Keratinocyte (primary cell): ENCODE results near the gene POU3F2. TPM values are rescaled to one million over a fixed set of nuclear protein-coding genes. Genes with fewer than 3 reads are reported as not detected.

ENCODE experiments used
- DNase-seq: peaks from one replicate; pipeline ENCODE4 v3.0.0-alpha.2; 2011; ENCODE audit warnings: low read depth, missing footprints, low spot score
- FAIRE-seq: peaks from 2 replicates; lab custom pipeline; 2011; peaks lifted over from hg19 to GRCh38; lab: Jason Lieb, UNC
- H2AFZ ChIP-seq: 2 replicates; pipeline ENCODE4 v1.6.0; 2012; ENCODE audit warnings: low read length, control low read depth, inconsistent platforms; ENCODE audit not compliant: control insufficient read depth
- H3K27ac ChIP-seq: 2 replicates; pipeline ENCODE4 v1.5.1; 2011; ENCODE audit warnings: low read length; ENCODE audit not compliant: control insufficient read depth, insufficient read depth
- H3K27me3 ChIP-seq: 3 replicates; pipeline ENCODE4 v1.6.0; 2011; ENCODE audit warnings: low read length; ENCODE audit not compliant: control insufficient read depth, insufficient read depth; ENCODE audit errors: extremely low read depth
- H3K36me3 ChIP-seq, 2 experiments: 2 replicates in 1 of 2; 3 replicates in 1 of 2; pipeline ENCODE4 v1.5.1; 2011; ENCODE audit warnings: low read length in 2 of 2, mild to moderate bottlenecking in 1 of 2; ENCODE audit not compliant: control insufficient read depth in 2 of 2, insufficient read depth in 2 of 2; ENCODE audit errors: extremely low read depth in 1 of 2
- H3K4me1 ChIP-seq: 3 replicates; pipeline ENCODE4 v1.5.1; 2011; ENCODE audit warnings: low read length; ENCODE audit not compliant: control insufficient read depth, insufficient read depth; ENCODE audit errors: extremely low read depth
- H3K4me2 ChIP-seq: 3 replicates; pipeline ENCODE4 v1.6.0; 2011; ENCODE audit warnings: low read depth, low read length; ENCODE audit not compliant: control insufficient read depth, insufficient read depth; ENCODE audit errors: extremely low read depth
- H3K4me3 ChIP-seq, 3 experiments: fragments of 200-600 bp in 1 of 3; sonication (generic) in 1 of 3; 2 replicates in 2 of 3; 3 replicates in 1 of 3; pipeline ENCODE4 v1.5.1; 2011 to 2016; ENCODE audit warnings: low read length in 3 of 3, mild to moderate bottlenecking in 3 of 3, control low read depth in 2 of 3, inconsistent platforms in 1 of 3, low read depth in 1 of 3, mixed read lengths in 1 of 3, mixed run types in 1 of 3, moderate library complexity in 1 of 3; ENCODE audit not compliant: control insufficient read depth in 2 of 3, insufficient read depth in 2 of 3; ENCODE audit errors: extremely low read depth in 1 of 3
- H3K79me2 ChIP-seq: 2 replicates; pipeline ENCODE4 v1.6.0; 2012; ENCODE audit warnings: low read length; ENCODE audit not compliant: control insufficient read depth, insufficient read depth
- H3K9ac ChIP-seq: 3 replicates; pipeline ENCODE4 v1.6.0; 2011; ENCODE audit warnings: low read length; ENCODE audit not compliant: control insufficient read depth, insufficient read depth; ENCODE audit errors: extremely low read depth
- H3K9me1 ChIP-seq: 3 replicates; pipeline ENCODE4 v1.6.0; 2011; ENCODE audit warnings: low read length; ENCODE audit not compliant: control insufficient read depth, insufficient read depth; ENCODE audit errors: extremely low read depth
- H3K9me3 ChIP-seq: 2 replicates; pipeline ENCODE4 v1.5.1; 2012; ENCODE audit warnings: low read depth, low read length; ENCODE audit not compliant: control insufficient read depth
- H4K20me1 ChIP-seq: 3 replicates; pipeline ENCODE4 v1.6.0; 2011; ENCODE audit warnings: low read length; ENCODE audit not compliant: control insufficient read depth, insufficient read depth; ENCODE audit errors: extremely low read depth
- CTCF ChIP-seq, 3 experiments: IDR thresholded peaks in 1 of 3; conservative IDR thresholded peaks in 1 of 3; optimal IDR thresholded peaks in 1 of 3; 2 replicates in 2 of 3; 3 replicates in 1 of 3; pipeline versions ENCODE3 to v1.5.1; 2011; ENCODE audit warnings: low read length in 3 of 3, mild to moderate bottlenecking in 3 of 3, moderate library complexity in 2 of 3, control low read depth in 1 of 3, inconsistent platforms in 1 of 3; ENCODE audit not compliant: insufficient read depth in 2 of 3; ENCODE audit errors: extremely low read depth in 1 of 3
- EZH2 ChIP-seq: IDR thresholded peaks from one replicate; pipeline ENCODE4 v1.6.1; 2012; ENCODE audit warnings: inconsistent platforms, mild to moderate bottlenecking, low read length, moderate library complexity
- dilution Hi-C: fragments of 300-500 bp; cut with MboI; formaldehyde crosslinking; loops from one replicate; pipeline ENCODE4 v1.7.0; 2020; ENCODE audit warnings: low sequenced_read_pairs; ENCODE audit not compliant: extremely low pct_ligation_motif_present
- polyA plus RNA-seq, 5 experiments: library from polyadenylated mRNA; depleted of rRNA in 3 of 5; stranded (reverse) in 3 of 5; stranded (forward) in 1 of 5; unstranded in 1 of 5; fragments of >200 nt; gene quantifications; 1 replicate in 1 of 5; 2 replicates in 3 of 5; 3 replicates in 1 of 5; pipeline versions ENCODE4 v1.2.1 to v1.2.3, GENCODE V29; 2011 to 2012; ENCODE audit warnings: missing spikeins in 2 of 5, low read depth in 1 of 5, low replicate concordance in 1 of 5

POU3F2 gene
- polyA plus RNA-seq, 1 donor (not counting 4 experiments of a cell fraction or from before 2014, with no cell fraction given): not detected

GRCh38 chr6:98841621-98842341, 7.4 kb downstream of the POU3F2 start:
- Histone ChIP-seq H3K4me1 (peaks cover 8% of the 10 kb centered on the region), H3K4me3 (no peak overlapping the region), H3K79me2 (no peaks in the 10 kb centered on the region), H3K36me3 (no peaks in the 10 kb centered on the region), H3K9me1 (no peaks in the 10 kb centered on the region), H2AFZ (no peak overlapping the region), H3K27me3 (peaks cover 88% of the 10 kb centered on the region), H4K20me1 (no peaks in the 10 kb centered on the region), H3K9me3 (no peaks in the 10 kb centered on the region), H3K9ac (no peak overlapping the region), H3K4me2 (no peak overlapping the region), H3K27ac (no peak overlapping the region)
- no peak for DNase-seq
- dilution Hi-C loops: no loop called here
- TF ChIP-seq EZH2: no peak
- no peak for TF ChIP-seq CTCF (optimal IDR thresholded peaks at IDR 0.05 in 1 of 3, IDR thresholded peaks at IDR 0.05 in 1 of 3, conservative IDR thresholded peaks at IDR 0.05 in 1 of 3; ENCODE audit: extremely low read depth in 1 of 3, insufficient read depth in 2 of 3, low read length in 3 of 3)
- FAIRE-seq: no peak

- Histone ChIP-seq H3K4me1 (peaks cover 8% of the 10 kb centered on the region), H3K4me2 (no peak overlapping the region), H3K9me1 (no peaks in the 10 kb centered on the region), H2AFZ (no peak overlapping the region), H3K79me2 (no peaks in the 10 kb centered on the region), H3K9me3 (no peaks in the 10 kb centered on the region), H3K27ac (no peak overlapping the region), H4K20me1 (no peaks in the 10 kb centered on the region), H3K36me3 (no peaks in the 10 kb centered on the region), H3K27me3 (peaks cover 88% of the 10 kb centered on the region), H3K4me3 (no peak overlapping the region), H3K9ac (no peak overlapping the region)
- DNase-seq: no peak
- dilution Hi-C loops: no loop called here
- TF ChIP-seq CTCF (optimal IDR thresholded peaks at IDR 0.05 in 1 of 3, IDR thresholded peaks at IDR 0.05 in 1 of 3, conservative IDR thresholded peaks at IDR 0.05 in 1 of 3; ENCODE audit: extremely low read depth in 1 of 3, insufficient read depth in 2 of 3, low read length in 3 of 3) (no peak), EZH2 (no peak)
- no peak for FAIRE-seq
These were observed 8.2 kb downstream of the POU3F2 start for GRCh38 chr6:98842342-98843180.
